Ramos (cell line): ENCODE results near the gene ZNF385C.

Experiments used
- in situ Hi-C: fragments of 300-500 bp; cut with MboI; formaldehyde crosslinking; loops from one replicate; pipeline ENCODE4 v1.14.3; 2022; ENCODE audit warnings: low sequenced_read_pairs; ENCODE audit not compliant: unreplicated experiment

Gene ZNF385C

DNA sequence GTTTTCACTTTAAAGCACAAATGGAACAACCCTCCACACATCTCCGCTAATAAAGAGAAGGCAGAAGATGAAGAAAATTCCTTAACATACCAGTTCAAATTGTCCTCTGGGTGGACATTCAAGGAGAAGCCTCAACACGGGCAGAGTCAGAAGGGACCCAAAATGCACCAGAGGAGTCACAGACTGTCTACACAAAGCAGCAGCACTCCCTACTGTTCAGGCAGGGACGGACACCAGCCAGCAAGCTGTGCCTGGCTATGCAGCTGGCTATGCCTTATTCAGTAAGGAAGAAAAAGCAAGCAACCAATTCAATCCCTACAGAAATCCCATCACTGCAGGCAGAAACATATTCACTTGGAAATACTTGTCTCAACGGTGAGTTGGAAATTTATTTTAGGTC, 89.1 kb downstream of the ZNF385C start:
- in situ Hi-C loops = no loop called here

- in situ Hi-C loops = no loop called here
Measured at GRCh38 chr17:42005166-42005565, 93.1 kb downstream of the ZNF385C start.

- in situ Hi-C loops = no loop called here
Measured at GRCh38 chr17:42002792-42003301, 95.4 kb downstream of the ZNF385C start.

GRCh38 chr17:42002175-42002791, 96.0 kb downstream of the ZNF385C start:
- in situ Hi-C loops = no loop called here

DNA sequence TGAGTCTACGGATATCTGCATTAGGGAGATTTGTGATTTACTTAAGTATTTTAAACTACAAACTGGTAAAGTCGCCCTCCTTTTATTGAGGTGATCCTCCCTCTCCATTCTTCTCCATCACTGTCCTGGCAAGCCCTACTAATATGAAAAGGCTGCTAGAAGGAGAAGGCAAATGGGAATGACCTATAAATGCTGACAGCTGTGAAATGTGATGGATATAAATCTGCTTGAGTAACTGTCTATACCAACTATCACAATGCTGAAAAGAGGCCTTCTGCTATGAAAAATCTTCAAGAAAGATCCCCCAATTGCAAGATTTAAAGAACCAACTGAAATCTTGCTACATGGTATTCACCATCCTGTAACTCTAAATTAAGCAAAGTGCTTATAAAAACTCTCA, 96.5 kb downstream of the ZNF385C start:
- in situ Hi-C loops = no loop called here

DNA sequence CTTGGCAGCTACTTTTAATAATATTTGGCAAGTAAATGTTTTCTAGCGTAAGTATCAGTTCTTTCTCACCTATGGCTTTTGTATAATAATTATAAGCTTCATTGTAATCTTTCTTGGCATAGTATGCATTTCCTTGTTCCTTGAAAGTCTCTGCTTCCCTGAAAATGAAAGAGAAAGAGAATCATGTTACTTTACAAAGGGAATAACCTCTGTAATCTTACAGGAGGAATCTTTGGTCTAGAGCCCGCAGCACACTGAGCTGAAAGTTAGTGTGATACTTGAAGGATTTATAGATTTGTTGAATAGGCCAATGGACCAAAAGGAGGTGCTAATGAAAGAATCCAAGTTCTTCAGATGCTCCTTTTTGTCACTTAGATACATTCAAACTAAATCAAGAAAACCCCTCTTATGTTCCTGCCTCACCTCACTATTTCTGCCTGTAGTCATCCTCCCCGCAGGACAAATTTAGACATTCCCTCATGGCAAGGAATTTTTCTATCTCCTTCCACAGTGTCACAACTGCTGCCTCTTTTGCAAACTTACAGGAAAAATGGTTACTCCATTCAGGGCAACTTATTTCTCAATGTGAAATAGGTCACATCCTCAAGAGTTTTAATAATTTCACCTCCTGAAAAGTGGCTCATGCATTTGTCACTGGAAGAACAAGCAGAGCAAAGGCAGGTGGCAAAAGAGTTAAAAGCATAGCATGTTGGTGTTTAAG, 97.7 kb downstream of the ZNF385C start:
- in situ Hi-C loops = no loop called here

DNA sequence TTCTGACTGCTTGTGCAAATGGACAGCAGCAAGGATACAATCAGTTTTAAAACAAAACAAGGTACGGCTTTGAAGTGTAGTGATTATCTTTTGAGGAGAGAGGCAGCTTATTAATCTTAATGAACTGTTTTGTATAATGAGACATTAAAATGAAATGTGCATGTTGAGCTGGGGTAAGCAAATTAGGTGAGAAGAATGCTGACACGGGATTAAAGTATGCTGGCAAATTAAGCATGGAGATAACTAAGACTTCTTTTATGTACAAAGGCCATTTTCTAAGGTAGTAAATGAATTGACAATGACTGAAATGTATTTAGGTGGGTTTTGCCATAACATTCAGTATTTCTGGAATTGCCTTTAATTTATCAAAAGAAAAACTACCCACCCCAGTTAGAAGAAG, 99.8 kb downstream of the ZNF385C start:
- in situ Hi-C loops = no loop called here

DNA sequence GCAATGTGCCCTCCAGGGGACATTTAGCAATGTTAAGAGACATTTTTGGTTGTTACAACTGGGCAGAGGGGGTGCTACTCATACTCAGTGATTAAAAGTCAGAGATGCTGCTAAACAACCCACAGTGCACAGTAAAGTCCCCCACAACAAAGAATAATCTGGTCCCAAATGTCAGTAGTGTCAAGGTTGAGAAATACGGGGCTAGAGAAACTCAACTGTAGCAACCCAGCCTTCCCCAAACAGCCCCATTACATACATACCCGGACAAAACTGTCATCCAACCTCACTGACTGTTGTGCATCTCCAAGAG, 101.5 kb downstream of the ZNF385C start:
- in situ Hi-C loops = no loop called here

- in situ Hi-C loops = no loop called here
Measured at GRCh38 chr17:41992576-41992975, 105.7 kb downstream of the ZNF385C start.

GRCh38 chr17:41989702-41990419, 108.4 kb downstream of the ZNF385C start:
- in situ Hi-C loops = no loop called here

- in situ Hi-C loops = no loop called here
Measured at GRCh38 chr17:41988418-41988817, 109.9 kb downstream of the ZNF385C start.

- in situ Hi-C loops = no loop called here
Measured at GRCh38 chr17:41987642-41988041, 110.6 kb downstream of the ZNF385C start.

DNA sequence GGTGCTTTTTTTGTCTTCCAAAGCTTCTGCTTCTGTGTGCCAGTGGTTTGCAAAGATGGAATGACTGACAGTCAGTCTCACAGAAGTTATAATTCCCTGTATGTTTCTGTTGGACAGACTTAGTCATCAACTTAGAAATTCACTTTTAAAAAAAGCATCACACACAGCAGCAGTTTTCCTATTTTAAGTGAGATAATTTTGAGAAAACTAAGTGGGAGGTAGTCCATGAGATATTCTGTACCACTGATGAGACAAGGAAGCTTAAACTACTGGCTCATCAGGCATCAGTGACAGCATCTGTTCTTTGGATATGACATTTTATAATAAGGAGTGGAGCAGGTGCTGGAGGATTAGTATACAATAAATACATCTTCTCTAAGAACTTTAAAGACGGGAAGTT, 111.6 kb downstream of the ZNF385C start:
- in situ Hi-C loops = no loop called here

- in situ Hi-C loops = no loop called here
Measured at GRCh38 chr17:41985919-41986318, 112.4 kb downstream of the ZNF385C start.

DNA sequence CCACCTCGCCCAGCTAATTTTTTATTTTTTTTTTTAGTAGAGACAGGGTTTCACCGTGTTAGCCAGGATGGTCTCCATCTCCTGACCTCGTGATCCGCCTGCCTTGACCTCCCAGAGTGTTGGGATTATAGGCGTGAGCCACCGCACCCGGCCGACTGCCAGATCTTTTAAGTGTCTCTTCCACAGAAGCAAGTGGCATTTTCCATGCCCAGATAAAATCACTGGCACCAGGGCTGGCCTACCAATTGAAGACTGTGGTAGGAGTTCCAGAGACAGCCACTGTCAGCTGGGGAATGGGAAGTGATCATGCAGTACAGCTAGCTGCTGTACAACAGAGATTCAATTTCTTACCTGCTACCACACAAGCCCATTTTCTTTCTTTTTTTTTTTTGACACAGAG, 113.8 kb downstream of the ZNF385C start:
- in situ Hi-C loops = no loop called here

GRCh38 chr17:41982026-41982760, 116.1 kb downstream of the ZNF385C start:
- in situ Hi-C loops = no loop called here

- in situ Hi-C loops = no loop called here
Measured at GRCh38 chr17:41977991-41978390, 120.3 kb downstream of the ZNF385C start.

DNA sequence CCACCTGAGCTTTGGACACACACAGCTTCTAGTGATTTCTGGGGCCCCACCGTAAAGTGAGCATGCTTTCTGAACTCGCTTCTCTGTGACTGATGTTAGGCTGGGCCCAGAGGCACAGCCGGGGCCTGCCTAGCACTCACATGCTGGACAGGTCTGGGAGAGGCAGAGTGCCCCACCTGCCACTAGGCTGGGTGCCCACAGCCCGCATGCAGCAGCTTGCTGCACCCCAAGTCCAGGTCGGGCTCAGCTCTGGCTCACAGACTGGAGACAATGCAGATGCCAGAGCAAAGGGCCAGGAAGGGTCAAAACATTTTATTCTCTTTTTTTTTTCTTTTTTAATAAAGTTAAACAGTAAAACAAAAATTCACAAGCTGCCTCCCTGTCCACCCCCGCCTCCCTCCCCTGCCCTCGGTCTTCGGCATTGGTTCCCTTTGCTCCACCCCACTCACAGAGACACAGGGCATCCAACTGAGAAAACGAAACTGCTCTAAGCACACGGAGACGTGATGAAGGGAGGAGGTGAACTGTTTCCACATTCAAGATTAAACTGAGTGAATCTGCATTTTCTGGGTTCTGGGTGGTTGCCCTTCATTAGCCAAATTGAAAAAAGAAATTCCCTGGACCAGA, 122.0 kb downstream of the ZNF385C start:
- in situ Hi-C loops = no loop called here
